Body of pancreas (tissue), 4 donors: ENCODE measurements around the gene UBAC1.

Experiments used
- POLR2A ChIP-seq, 3 donors: fragments of 450-650 bp; IDR thresholded peaks; one replicate each; pipeline ENCODE4 v1.6.1; 2016; ENCODE audit warnings: antibody characterized with exemption in 3 of 3, mild to moderate bottlenecking in 2 of 3
- TF ChIP-seq, protein P1 (sequence below), 7 experiments: fragments of 450-650 bp in 4 of 7; fragments of 200-600 bp in 3 of 7; sonication (generic) in 3 of 7; IDR thresholded peaks; one replicate each; pipeline ENCODE4 v1.5.1; 2016 to 2019; ENCODE audit warnings: antibody characterized with exemption in 7 of 7

DNA sequence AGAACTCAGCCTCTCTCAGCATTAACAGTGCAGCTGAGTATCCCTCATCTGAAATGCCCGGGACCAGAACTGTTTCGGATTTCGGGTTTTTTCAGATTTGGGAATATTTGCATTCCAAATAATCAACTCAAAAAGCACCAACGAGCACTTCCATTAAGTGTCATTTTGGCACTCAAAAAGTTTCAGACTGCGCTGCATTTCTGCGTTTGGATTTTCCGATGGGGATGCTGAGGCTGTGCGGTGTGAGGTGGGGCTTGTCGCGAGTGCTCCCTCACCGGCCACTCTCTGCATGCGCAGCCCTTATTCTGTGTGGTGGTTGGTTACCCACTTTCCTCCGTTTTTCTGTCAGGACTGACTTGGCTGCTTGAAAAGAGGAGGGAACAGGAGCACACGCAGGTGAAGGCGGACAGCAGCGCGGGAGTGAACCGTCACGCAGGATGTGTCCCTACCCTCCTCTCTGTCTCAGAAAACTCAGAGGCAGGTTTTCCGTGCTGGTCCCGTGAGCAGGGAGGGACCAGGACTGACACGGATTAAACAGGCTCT is 8.4 kb downstream of the UBAC1 start:
- no peak for TF ChIP-seq POLR2A (IDR thresholded peaks at IDR 0.05)
- TF ChIP-seq, protein P1, sequence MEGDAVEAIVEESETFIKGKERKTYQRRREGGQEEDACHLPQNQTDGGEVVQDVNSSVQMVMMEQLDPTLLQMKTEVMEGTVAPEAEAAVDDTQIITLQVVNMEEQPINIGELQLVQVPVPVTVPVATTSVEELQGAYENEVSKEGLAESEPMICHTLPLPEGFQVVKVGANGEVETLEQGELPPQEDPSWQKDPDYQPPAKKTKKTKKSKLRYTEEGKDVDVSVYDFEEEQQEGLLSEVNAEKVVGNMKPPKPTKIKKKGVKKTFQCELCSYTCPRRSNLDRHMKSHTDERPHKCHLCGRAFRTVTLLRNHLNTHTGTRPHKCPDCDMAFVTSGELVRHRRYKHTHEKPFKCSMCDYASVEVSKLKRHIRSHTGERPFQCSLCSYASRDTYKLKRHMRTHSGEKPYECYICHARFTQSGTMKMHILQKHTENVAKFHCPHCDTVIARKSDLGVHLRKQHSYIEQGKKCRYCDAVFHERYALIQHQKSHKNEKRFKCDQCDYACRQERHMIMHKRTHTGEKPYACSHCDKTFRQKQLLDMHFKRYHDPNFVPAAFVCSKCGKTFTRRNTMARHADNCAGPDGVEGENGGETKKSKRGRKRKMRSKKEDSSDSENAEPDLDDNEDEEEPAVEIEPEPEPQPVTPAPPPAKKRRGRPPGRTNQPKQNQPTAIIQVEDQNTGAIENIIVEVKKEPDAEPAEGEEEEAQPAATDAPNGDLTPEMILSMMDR (IDR thresholded peaks at IDR 0.05) = no peak
